Panc1 (cell line): Measurements from ENCODE around the gene NCR3LG1. TPM values are rescaled to one million over a fixed set of nuclear protein-coding genes. Genes with fewer than 3 reads are reported as not detected.
"Not testable (repeated sequence)": the region's sequence is repeated elsewhere in the genome, so short reads cannot be mapped to it uniquely, and the experiment has no call there.

ENCODE experiments used
- ATAC-seq: fragments of 200-7000 bp; cut with Tn5 transposase; 2 replicates; pipeline ENCODE4 v1.9.1; 2020; ENCODE audit warnings: mild to moderate bottlenecking, moderate library complexity
- BruUV-seq: library from RNA; stranded (reverse); fragments of 400-500 nt; replicated peaks from 2 replicates; lab custom pipeline; 2021; lab: Mats Ljungman, UMichigan
- CTCF ChIA-PET: fragments of 300-600 bp; sonication (Branson Sonifier 250); formaldehyde crosslinking; loops from one replicate; lab custom pipeline; 2022; ENCODE audit warnings: antibody characterized with exemption; lab: Charles Lee
- POLR2A ChIA-PET: fragments of 300-600 bp; sonication (Branson Sonifier 250); formaldehyde crosslinking; loops from one replicate; lab custom pipeline; 2022; ENCODE audit warnings: antibody characterized with exemption; lab: Charles Lee
- DNase-seq: peaks from one replicate; pipeline ENCODE4 v3.0.0-alpha.2; 2010; ENCODE audit warnings: low read depth, low spot score
- H3K27ac ChIP-seq: 2 replicates; pipeline ENCODE4 v1.5.1; 2011; ENCODE audit warnings: mild to moderate bottlenecking, low read length, inconsistent platforms
- H3K27me3 ChIP-seq: fragments of 200-500 bp; sonication (Bioruptor generic); 2 replicates; pipeline ENCODE4 v1.6.0; 2014; ENCODE audit warnings: low read length, inconsistent platforms; ENCODE audit not compliant: control insufficient read depth, insufficient read depth
- H3K36me3 ChIP-seq: fragments of 200-500 bp; sonication (Bioruptor generic); 2 replicates; pipeline ENCODE4 v1.5.1; 2014; ENCODE audit warnings: inconsistent platforms, mild to moderate bottlenecking, low read length, moderate library complexity; ENCODE audit not compliant: control insufficient read depth, insufficient read depth
- H3K4me1 ChIP-seq: 2 replicates; pipeline ENCODE4 v1.5.1; 2011; ENCODE audit warnings: inconsistent platforms, mild to moderate bottlenecking, low read length, moderate library complexity; ENCODE audit not compliant: control insufficient read depth, insufficient read depth
- H3K4me3 ChIP-seq, 2 experiments: 2 replicates each; pipeline ENCODE4 v1.5.1; 2011 to 2012; ENCODE audit warnings: low read depth in 2 of 2, low read length in 2 of 2, mild to moderate bottlenecking in 2 of 2, inconsistent platforms in 1 of 2, moderate library complexity in 1 of 2
- H3K9me3 ChIP-seq: fragments of 200-500 bp; sonication (Bioruptor generic); 2 replicates; pipeline ENCODE4 v1.5.1; 2014; ENCODE audit warnings: low read depth, mild to moderate bottlenecking, inconsistent platforms, low read length, moderate library complexity; ENCODE audit not compliant: control insufficient read depth, insufficient read depth
- POLR2AphosphoS5 ChIP-seq: IDR thresholded peaks from 2 replicates; pipeline ENCODE4 v1.6.1; 2012; ENCODE audit warnings: mild to moderate bottlenecking, low read depth, low read length, moderate library complexity
- REST ChIP-seq, 2 experiments: IDR thresholded peaks; 2 replicates each; pipeline ENCODE4 v1.6.1; 2011 to 2012; ENCODE audit warnings: low read depth in 2 of 2, control low read depth in 1 of 2, low read length in 1 of 2, mild to moderate bottlenecking in 1 of 2, moderate library complexity in 1 of 2; ENCODE audit not compliant: insufficient read depth in 1 of 2
- SIN3A ChIP-seq: IDR thresholded peaks from 2 replicates; pipeline ENCODE4 v1.6.1; 2012; ENCODE audit warnings: low read depth, mild to moderate bottlenecking, low read length, moderate library complexity, borderline replicate concordance; ENCODE audit not compliant: insufficient read depth
- TCF7L2 ChIP-seq: IDR thresholded peaks from 2 replicates; pipeline ENCODE4 v1.6.1; 2011; ENCODE audit warnings: mild to moderate bottlenecking, low read depth, low read length, inconsistent platforms
- in situ Hi-C: cut with HindIII; loops from 2 replicates; pipeline ENCODE4 v1.10.0; 2016; ENCODE audit warnings: low sequenced_read_pairs, low pct_unique_long_range_greater_than_20kb
- intact Hi-C: fragments of 100-400 bp; cut with micrococcal nuclease; formaldehyde crosslinking; loops from one replicate; pipeline ENCODE4 v1.10.0; 2022; ENCODE audit not compliant: unreplicated experiment
- total RNA-seq: library from RNA; stranded (reverse); gene quantifications from one replicate; pipeline ENCODE4 v1.2.1, GENCODE V29; 2021; ENCODE audit not compliant: unreplicated experiment
- TF ChIP-seq, protein P1 (sequence below): fragments of 450-650 bp; IDR thresholded peaks from 2 replicates; pipeline ENCODE4 v1.5.1; 2017; ENCODE audit warnings: mild to moderate bottlenecking

The NCR3LG1 gene
- total RNA-seq, 1 experiment from 2014 or later, result 8.6 TPM

- H3K4me3 ChIP-seq, result no peak overlapping the region
- intact Hi-C loops, result no loop called here
- no peaks in the 10 kb centered on the region for H3K4me1 ChIP-seq
- POLR2A ChIA-PET, result no interaction called here
- TF ChIP-seq, protein P1, sequence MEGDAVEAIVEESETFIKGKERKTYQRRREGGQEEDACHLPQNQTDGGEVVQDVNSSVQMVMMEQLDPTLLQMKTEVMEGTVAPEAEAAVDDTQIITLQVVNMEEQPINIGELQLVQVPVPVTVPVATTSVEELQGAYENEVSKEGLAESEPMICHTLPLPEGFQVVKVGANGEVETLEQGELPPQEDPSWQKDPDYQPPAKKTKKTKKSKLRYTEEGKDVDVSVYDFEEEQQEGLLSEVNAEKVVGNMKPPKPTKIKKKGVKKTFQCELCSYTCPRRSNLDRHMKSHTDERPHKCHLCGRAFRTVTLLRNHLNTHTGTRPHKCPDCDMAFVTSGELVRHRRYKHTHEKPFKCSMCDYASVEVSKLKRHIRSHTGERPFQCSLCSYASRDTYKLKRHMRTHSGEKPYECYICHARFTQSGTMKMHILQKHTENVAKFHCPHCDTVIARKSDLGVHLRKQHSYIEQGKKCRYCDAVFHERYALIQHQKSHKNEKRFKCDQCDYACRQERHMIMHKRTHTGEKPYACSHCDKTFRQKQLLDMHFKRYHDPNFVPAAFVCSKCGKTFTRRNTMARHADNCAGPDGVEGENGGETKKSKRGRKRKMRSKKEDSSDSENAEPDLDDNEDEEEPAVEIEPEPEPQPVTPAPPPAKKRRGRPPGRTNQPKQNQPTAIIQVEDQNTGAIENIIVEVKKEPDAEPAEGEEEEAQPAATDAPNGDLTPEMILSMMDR, result no peak
- no peak for TF ChIP-seq REST (IDR thresholded peaks at IDR 0.05; ENCODE audit: insufficient read depth in 1 of 2, low read depth in 2 of 2, low read length in 1 of 2)
- TF ChIP-seq TCF7L2, result no peak
- TF ChIP-seq SIN3A, result no peak
- no peak for TF ChIP-seq POLR2AphosphoS5
- in situ Hi-C loops, result no loop called here
- ATAC-seq (no peak), DNase-seq (no peak)
- CTCF ChIA-PET, result no interaction called here
- no TSS peak for BruUV-seq
- no peaks in the 10 kb centered on the region for H3K36me3 ChIP-seq
- no peak overlapping the region for H3K27ac ChIP-seq
- H3K9me3 ChIP-seq, result no peaks in the 10 kb centered on the region
- peaks cover 14% of the 10 kb centered on the region for H3K27me3 ChIP-seq
Observed at GRCh38 chr11:17423533-17424310, 72.1 kb downstream of the NCR3LG1 start.

DNA sequence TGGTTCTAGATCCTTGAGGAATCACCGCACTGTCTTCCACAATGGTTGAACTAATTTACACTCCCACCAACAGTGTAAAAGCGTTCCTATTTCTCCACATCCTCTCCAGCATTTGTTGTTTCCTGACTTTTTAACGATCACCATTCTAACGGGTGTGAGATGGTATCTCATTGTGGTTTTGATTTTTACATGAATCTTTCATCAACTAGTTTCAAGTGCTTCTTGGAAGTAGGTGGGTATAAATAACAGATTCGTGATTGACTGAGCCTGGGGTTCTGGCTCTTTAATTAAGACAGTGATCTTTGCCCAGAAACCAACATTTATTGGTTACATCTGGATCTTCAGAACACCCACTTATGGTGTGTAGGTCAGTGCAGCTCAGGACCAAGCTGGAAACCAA, 74.6 kb downstream of the NCR3LG1 start:
- not testable (repeated sequence) for BruUV-seq

More for the DNA sequence above, 74.6 kb downstream of the NCR3LG1 start:
- H3K4me1 ChIP-seq, POLR2A ChIA-PET, H3K9me3 ChIP-seq, H3K27ac ChIP-seq, CTCF ChIA-PET, H3K36me3 ChIP-seq, H3K27me3 ChIP-seq, H3K4me3 ChIP-seq, DNase-seq, intact Hi-C loops, in situ Hi-C loops, ATAC-seq: not testable (repeated sequence)

Other genes starting within 250 kb of the NCR3LG1 start
- 68.3 TPM for gene PIK3C2A, start 143.8 kb upstream of the NCR3LG1 start, total RNA-seq
- gene NUCB2, start 75.1 kb upstream of the NCR3LG1 start, total RNA-seq, result 62.2 TPM
- 0.67 TPM for gene KCNJ11, start 36.9 kb downstream of the NCR3LG1 start, total RNA-seq
- 0.18 TPM for gene ABCC8, start 125.0 kb downstream of the NCR3LG1 start, total RNA-seq
- gene USH1C, start 192.6 kb downstream of the NCR3LG1 start, total RNA-seq, result not detected
- not detected for gene OTOG, start 195.5 kb downstream of the NCR3LG1 start, total RNA-seq